Measurements from ENCODE around the gene DNMBP.
A peak's percentile ranks its signal among the peaks of the same experiment; 100 is the strongest.
"Not testable (repeated sequence)": the region's sequence is repeated elsewhere in the genome, so short reads cannot be mapped to it uniquely, and the experiment has no call there.

DNMBP gene

DNA sequence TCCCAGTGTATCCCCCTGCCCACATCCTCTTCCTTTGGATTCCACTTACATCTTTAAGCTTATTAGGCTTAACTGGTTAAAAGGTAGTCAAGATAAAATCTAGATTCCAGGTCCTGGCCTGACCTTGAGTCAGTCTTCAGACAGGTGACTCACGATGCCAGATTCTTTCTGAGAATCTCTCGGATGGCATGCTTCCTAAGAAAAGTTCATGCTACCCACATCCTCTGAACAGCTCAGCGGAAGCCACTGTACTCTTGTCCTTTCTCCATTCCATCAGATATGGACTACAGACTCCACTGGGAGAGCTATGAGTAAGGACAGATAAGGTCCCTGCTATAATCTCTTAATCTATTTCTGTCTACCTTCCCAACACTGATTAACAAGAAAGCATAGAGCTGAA lies 43.4 kb downstream of the DNMBP start:
- H2BK15ac ChIP-seq (ENCODE audit: low read depth, poor library complexity, severe bottlenecking) = no peak overlapping the region
- peak; percentile 90 for DNase-seq
- H3K9me3 ChIP-seq (ENCODE audit: control insufficient read depth, low read length) = no peaks in the 10 kb centered on the region
- no peak overlapping the region for H4K91ac ChIP-seq (ENCODE audit: low read length)
- no peak overlapping the region for H2BK5ac ChIP-seq (ENCODE audit: low read depth, low read length, poor library complexity, severe bottlenecking)
- H3K36me3 ChIP-seq (ENCODE audit: control insufficient read depth in 1 of 2, insufficient read depth in 2 of 2, low read depth in 1 of 2, low read length in 2 of 2) = peaks cover 4 to 59% of the 10 kb centered on the region in 2 experiments
- no peak overlapping the region for H4K8ac ChIP-seq (ENCODE audit: low read length)
- H2AFZ ChIP-seq (ENCODE audit: low read depth, low read length) = no peak overlapping the region
- H3K4me2 ChIP-seq (ENCODE audit: low read length, poor library complexity, severe bottlenecking) = no peak overlapping the region
- peak overlapping the region; percentile 10 for H3K9ac ChIP-seq (ENCODE audit: low read length)
- peak overlapping the region; percentile 73 for H3K27ac ChIP-seq (ENCODE audit: low read length, poor library complexity, severe bottlenecking)
- no peak overlapping the region for H3K14ac ChIP-seq (ENCODE audit: low read length in 2 of 2)
- H3K4ac ChIP-seq (ENCODE audit: low read depth in 1 of 2, low read length in 2 of 2) = no peak overlapping the region
- H2BK120ac ChIP-seq (ENCODE audit: low read depth, low read length) = no peak overlapping the region
- H3K79me1 ChIP-seq (replicated peaks; ENCODE audit: low read length, poor library complexity, severe bottlenecking) = peaks cover 20% of the 10 kb centered on the region
- 0% methylated on average over 2 of the region's 3 CpGs for WGBS
- H2BK12ac ChIP-seq (ENCODE audit: low read length in 2 of 2) = no peak overlapping the region
- no peaks in the 10 kb centered on the region for H3K27me3 ChIP-seq (ENCODE audit: control insufficient read depth in 1 of 2, insufficient read depth in 1 of 2, low read length in 2 of 2)
- H2AK5ac ChIP-seq (ENCODE audit: low read length, severe bottlenecking) = no peak overlapping the region
- H3K4me1 ChIP-seq (ENCODE audit: control insufficient read depth, insufficient read depth, low read depth, low read length) = peaks cover 6% of the 10 kb centered on the region
- no peak overlapping the region for H3K18ac ChIP-seq (ENCODE audit: low read depth in 1 of 2, low read length in 2 of 2)
- H3K23ac ChIP-seq (ENCODE audit: low read length in 2 of 2) = no peak overlapping the region
- no peak overlapping the region for H3K4me3 ChIP-seq (ENCODE audit: insufficient read depth in 1 of 2, low read depth in 1 of 2, low read length in 2 of 2)

DNA sequence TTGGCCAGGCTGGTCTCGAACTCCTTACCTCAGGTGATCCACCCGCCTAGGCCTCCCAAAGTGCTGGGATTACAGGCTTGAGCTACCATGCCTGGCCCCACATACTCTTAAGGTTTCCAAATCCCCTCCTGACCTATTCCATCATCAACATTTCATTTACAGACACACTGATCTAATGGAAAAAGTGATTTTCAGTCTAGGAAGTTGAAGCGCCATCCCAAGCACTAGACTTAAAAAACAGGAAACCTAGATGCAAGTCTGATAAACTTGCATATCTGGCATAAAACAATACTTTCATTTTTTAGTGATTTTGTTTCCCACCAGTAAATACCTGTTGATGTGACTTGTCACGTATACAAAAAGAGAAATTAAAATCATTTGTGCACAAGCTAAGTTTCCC lies 44.0 kb downstream of the DNMBP start:
- peak overlapping the region; percentile 9 for H3K9ac ChIP-seq (ENCODE audit: low read length)
- 87% methylated on average over 3 of the region's 4 CpGs for WGBS
- H3K23ac ChIP-seq (ENCODE audit: low read length in 2 of 2) = no peak overlapping the region
- H2BK120ac ChIP-seq (ENCODE audit: low read depth, low read length) = no peak overlapping the region
- H3K27ac ChIP-seq (ENCODE audit: low read length, poor library complexity, severe bottlenecking) = peak overlapping the region; percentile 49
- H2BK5ac ChIP-seq (ENCODE audit: low read depth, low read length, poor library complexity, severe bottlenecking) = no peak overlapping the region
- H2BK15ac ChIP-seq (ENCODE audit: low read depth, poor library complexity, severe bottlenecking) = peak overlapping the region; percentile 48
- no peak overlapping the region for H3K4me2 ChIP-seq (ENCODE audit: low read length, poor library complexity, severe bottlenecking)
- no peak overlapping the region for H2AFZ ChIP-seq (ENCODE audit: low read depth, low read length)
- H3K36me3 ChIP-seq (ENCODE audit: control insufficient read depth in 1 of 2, insufficient read depth in 2 of 2, low read depth in 1 of 2, low read length in 2 of 2) = peaks cover 4 to 54% of the 10 kb centered on the region in 2 experiments
- H3K4me3 ChIP-seq (ENCODE audit: insufficient read depth in 1 of 2, low read depth in 1 of 2, low read length in 2 of 2) = no peak overlapping the region
- no peak overlapping the region for H4K8ac ChIP-seq (ENCODE audit: low read length)
- no peak overlapping the region for H2AK5ac ChIP-seq (ENCODE audit: low read length, severe bottlenecking)
- H4K91ac ChIP-seq (ENCODE audit: low read length) = no peak overlapping the region
- peaks cover 19% of the 10 kb centered on the region for H3K79me1 ChIP-seq (replicated peaks; ENCODE audit: low read length, poor library complexity, severe bottlenecking)
- H3K14ac ChIP-seq (ENCODE audit: low read length in 2 of 2) = no peak overlapping the region
- no peaks in the 10 kb centered on the region for H3K9me3 ChIP-seq (ENCODE audit: control insufficient read depth, low read length)
- no peak overlapping the region for H3K4ac ChIP-seq (ENCODE audit: low read depth in 1 of 2, low read length in 2 of 2)
- H3K4me1 ChIP-seq (ENCODE audit: control insufficient read depth, insufficient read depth, low read depth, low read length) = peaks cover 6% of the 10 kb centered on the region
- H2BK12ac ChIP-seq (ENCODE audit: low read length in 2 of 2) = no peak overlapping the region
- H3K27me3 ChIP-seq (ENCODE audit: control insufficient read depth in 1 of 2, insufficient read depth in 1 of 2, low read length in 2 of 2) = no peaks in the 10 kb centered on the region
- peak; percentile 72 for DNase-seq
- H3K18ac ChIP-seq (ENCODE audit: low read depth in 1 of 2, low read length in 2 of 2) = no peak overlapping the region

DNA sequence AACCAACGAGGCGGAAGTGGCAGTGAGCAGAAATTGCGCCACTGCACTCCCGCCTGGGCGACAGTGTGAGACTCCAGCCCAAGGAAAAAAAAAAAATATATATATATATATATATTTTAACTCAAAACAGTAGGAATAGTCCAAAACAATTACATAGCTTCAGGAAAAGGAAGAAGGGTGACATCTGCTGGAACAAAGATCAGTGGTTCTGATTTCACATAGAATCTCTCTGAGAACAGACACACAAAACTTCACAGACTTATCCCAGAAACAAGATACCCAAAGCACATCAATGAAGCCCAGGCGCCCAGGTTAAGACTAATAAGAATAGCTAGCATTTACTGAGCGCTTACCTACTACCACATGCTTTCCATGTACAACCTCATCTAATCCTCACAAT lies 45.0 kb downstream of the DNMBP start:
- no peak overlapping the region for H3K4me2 ChIP-seq (ENCODE audit: low read length, poor library complexity, severe bottlenecking)
- 89% methylated on average over 3 of the region's 7 CpGs for WGBS
- no peak overlapping the region for H4K91ac ChIP-seq (ENCODE audit: low read length)
- H2BK120ac ChIP-seq (ENCODE audit: low read depth, low read length) = no peak overlapping the region
- no peak overlapping the region for H3K4ac ChIP-seq (ENCODE audit: low read depth in 1 of 2, low read length in 2 of 2)
- no peak overlapping the region for H2BK15ac ChIP-seq (ENCODE audit: low read depth, poor library complexity, severe bottlenecking)
- no peak overlapping the region for H3K18ac ChIP-seq (ENCODE audit: low read depth in 1 of 2, low read length in 2 of 2)
- H2AK5ac ChIP-seq (ENCODE audit: low read length, severe bottlenecking) = no peak overlapping the region
- H3K36me3 ChIP-seq (ENCODE audit: control insufficient read depth in 1 of 2, insufficient read depth in 2 of 2, low read depth in 1 of 2, low read length in 2 of 2) = peaks cover 4 to 46% of the 10 kb centered on the region in 2 experiments
- no peaks in the 10 kb centered on the region for H3K9me3 ChIP-seq (ENCODE audit: control insufficient read depth, low read length)
- peaks cover 6% of the 10 kb centered on the region for H3K4me1 ChIP-seq (ENCODE audit: control insufficient read depth, insufficient read depth, low read depth, low read length)
- no peak overlapping the region for H2BK5ac ChIP-seq (ENCODE audit: low read depth, low read length, poor library complexity, severe bottlenecking)
- H3K27me3 ChIP-seq (ENCODE audit: control insufficient read depth in 1 of 2, insufficient read depth in 1 of 2, low read length in 2 of 2) = no peaks in the 10 kb centered on the region
- no peak overlapping the region for H3K4me3 ChIP-seq (ENCODE audit: insufficient read depth in 1 of 2, low read depth in 1 of 2, low read length in 2 of 2)
- peaks cover 14% of the 10 kb centered on the region for H3K79me1 ChIP-seq (replicated peaks; ENCODE audit: low read length, poor library complexity, severe bottlenecking)
- no peak overlapping the region for H3K27ac ChIP-seq (ENCODE audit: low read length, poor library complexity, severe bottlenecking)
- peak overlapping the region; percentile 10 for H3K9ac ChIP-seq (ENCODE audit: low read length)
- no peak overlapping the region for H2AFZ ChIP-seq (ENCODE audit: low read depth, low read length)
- H2BK12ac ChIP-seq (ENCODE audit: low read length in 2 of 2) = no peak overlapping the region
- no peak overlapping the region for H4K8ac ChIP-seq (ENCODE audit: low read length)
- no peak overlapping the region for H3K14ac ChIP-seq (ENCODE audit: low read length in 2 of 2)
- DNase-seq = peak; percentile 61
- no peak overlapping the region for H3K23ac ChIP-seq (ENCODE audit: low read length in 2 of 2)

DNA sequence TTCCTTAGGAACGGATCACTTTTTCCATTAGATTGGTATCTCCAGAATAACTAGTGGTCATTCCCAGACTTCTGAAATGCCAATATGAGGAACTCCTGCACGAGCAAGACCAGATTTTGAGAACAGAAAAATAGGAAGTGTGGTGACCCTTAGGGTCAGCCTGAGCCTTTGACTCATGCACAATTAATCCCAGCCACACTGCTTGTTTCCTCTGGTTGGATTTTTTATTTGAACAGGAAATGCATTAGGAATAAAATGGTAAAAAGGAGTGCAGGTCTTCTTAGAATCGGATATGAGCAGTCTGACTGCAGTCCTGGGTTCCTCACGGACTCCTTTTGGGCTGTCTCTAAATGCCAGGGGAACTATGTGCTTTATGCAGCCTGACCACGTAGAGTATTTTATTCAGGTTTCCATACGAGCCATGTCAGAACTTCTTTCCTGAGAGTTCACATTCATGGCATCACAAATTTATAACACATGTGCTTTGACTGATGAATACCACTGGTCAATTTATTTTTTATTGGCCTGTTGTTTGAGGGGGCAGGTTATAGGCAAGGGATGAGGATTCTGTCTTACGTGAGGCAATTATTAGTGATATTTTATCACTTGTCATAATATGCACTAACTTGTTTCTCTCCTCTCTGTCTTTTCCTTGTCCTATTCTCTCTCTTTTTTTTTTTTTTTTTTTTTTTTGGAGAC lies 46.1 kb downstream of the DNMBP start:
- not testable (repeated sequence) for H3K4ac ChIP-seq (ENCODE audit: low read depth in 1 of 2, low read length in 2 of 2); H3K23ac ChIP-seq (ENCODE audit: low read length in 2 of 2); H3K4me2 ChIP-seq (ENCODE audit: low read length, poor library complexity, severe bottlenecking); H3K4me1 ChIP-seq (ENCODE audit: control insufficient read depth, insufficient read depth, low read depth, low read length); H2AK5ac ChIP-seq (ENCODE audit: low read length, severe bottlenecking); H4K8ac ChIP-seq (ENCODE audit: low read length); H3K27me3 ChIP-seq (ENCODE audit: control insufficient read depth in 1 of 2, insufficient read depth in 1 of 2, low read length in 2 of 2); H2BK5ac ChIP-seq (ENCODE audit: low read depth, low read length, poor library complexity, severe bottlenecking); H3K79me1 ChIP-seq (replicated peaks; ENCODE audit: low read length, poor library complexity, severe bottlenecking); H3K14ac ChIP-seq (ENCODE audit: low read length in 2 of 2); DNase-seq; H2BK120ac ChIP-seq (ENCODE audit: low read depth, low read length); H3K4me3 ChIP-seq (ENCODE audit: insufficient read depth in 1 of 2, low read depth in 1 of 2, low read length in 2 of 2); H3K9me3 ChIP-seq (ENCODE audit: control insufficient read depth, low read length); H4K91ac ChIP-seq (ENCODE audit: low read length); H2BK15ac ChIP-seq (ENCODE audit: low read depth, poor library complexity, severe bottlenecking); H2BK12ac ChIP-seq (ENCODE audit: low read length in 2 of 2); H2AFZ ChIP-seq (ENCODE audit: low read depth, low read length)
- H3K18ac ChIP-seq (ENCODE audit: low read depth in 1 of 2, low read length in 2 of 2) = peak overlapping the region in 1 of 2 experiments; percentile 84
- no CpG with 5 or more reads among the region's 7 CpGs for WGBS
- H3K36me3 ChIP-seq (ENCODE audit: control insufficient read depth in 1 of 2, insufficient read depth in 2 of 2, low read depth in 1 of 2, low read length in 2 of 2) = peaks cover 4 to 39% of the 10 kb centered on the region in 2 experiments
- H3K27ac ChIP-seq (ENCODE audit: low read length, poor library complexity, severe bottlenecking) = peak overlapping the region; percentile 84
- peak overlapping the region; percentile 53 for H3K9ac ChIP-seq (ENCODE audit: low read length)

Measured in mesenchymal stem cell (in vitro differentiated cells and primary cell).